A549 (cell line): ENCODE data around the gene RBM34. TPM values are rescaled to one million over a fixed set of nuclear protein-coding genes. Genes with fewer than 3 reads are reported as not detected.

Source experiments
- ATAC-seq, 2 experiments: fragments of 200-7000 bp in 1 of 2; fragments of >200 bp in 1 of 2; cut with Nextera tagmentation in 1 of 2; cut with Tn5 transposase in 1 of 2; 3 replicates each; pipeline versions ENCODE4 v1.8.0 to v1.9.1; 2018 to 2020; ENCODE audit warnings: mild to moderate bottlenecking in 1 of 2, moderate library complexity in 1 of 2
- CTCF ChIA-PET: fragments of 300-600 bp; sonication (Branson Sonifier 250); formaldehyde crosslinking; extraction: SDS; loops from one replicate; lab custom pipeline; 2021; ENCODE audit warnings: antibody characterized with exemption, inconsistent platforms; lab: Yijun Ruan, JAX
- POLR2A ChIA-PET: fragments of 350-600 bp; formaldehyde crosslinking; extraction: SDS; loops from one replicate; lab custom pipeline; 2021; ENCODE audit warnings: antibody characterized with exemption, inconsistent platforms; lab: Yijun Ruan, JAX
- DNase-seq, 2 experiments: peaks; one replicate each; pipeline versions ENCODE4 v3.0.0 to v3.0.0-alpha.2; 2011 to 2016; ENCODE audit warnings: low read depth in 1 of 2, low spot score in 1 of 2
- FAIRE-seq: peaks from 2 replicates; lab custom pipeline; 2011; peaks lifted over from hg19 to GRCh38; lab: Jason Lieb, UNC
- H3K27ac ChIP-seq, 2 experiments: fragments of >200 bp; sonication (Bioruptor Twin); formaldehyde crosslinking; 3 replicates each; pipeline ENCODE4 v1.5.1; 2016 to 2017
- H3K4me1 ChIP-seq: fragments of >200 bp; sonication (Bioruptor Twin); formaldehyde crosslinking; 3 replicates; pipeline ENCODE4 v1.6.1; 2016
- H3K4me2 ChIP-seq: fragments of >200 bp; sonication (Bioruptor Twin); formaldehyde crosslinking; 3 replicates; pipeline ENCODE4 v1.6.1; 2016
- H3K4me3 ChIP-seq: fragments of >200 bp; sonication (Bioruptor Twin); formaldehyde crosslinking; 3 replicates; pipeline ENCODE4 v1.5.1; 2016
- H3K9me3 ChIP-seq: fragments of >200 bp; sonication (Bioruptor Twin); formaldehyde crosslinking; 3 replicates; pipeline ENCODE4 v1.6.1; 2016
- CBX2 ChIP-seq: fragments of 200-600 bp; sonication (generic); IDR thresholded peaks from 2 replicates; pipeline ENCODE4 v1.6.1; 2016; ENCODE audit warnings: low read depth, mild to moderate bottlenecking, borderline replicate concordance
- CBX8 ChIP-seq: fragments of 200-600 bp; sonication (generic); IDR thresholded peaks from 2 replicates; pipeline ENCODE4 v1.6.1; 2016
- CHD2 ChIP-seq: fragments of 150-350 bp; IDR thresholded peaks from 2 replicates; pipeline ENCODE4 v1.6.1; 2014; ENCODE audit warnings: low read length; ENCODE audit not compliant: partially characterized antibody
- EHF ChIP-seq: fragments of 250-450 bp; sonication (Bioruptor Pico); IDR thresholded peaks from 2 replicates; pipeline ENCODE4 v1.5.0; 2020; ENCODE audit warnings: mild to moderate bottlenecking
- EHMT2 ChIP-seq: fragments of 200-600 bp; sonication (generic); IDR thresholded peaks from 2 replicates; pipeline ENCODE4 v1.6.1; 2016; ENCODE audit warnings: antibody characterized with exemption, low read depth, mild to moderate bottlenecking, moderate library complexity
- EP300 ChIP-seq, 2 experiments: fragments of >200 bp; sonication (Bioruptor Twin); formaldehyde crosslinking; IDR thresholded peaks; 2 replicates in 1 of 2; 3 replicates in 1 of 2; pipeline ENCODE4 v1.6.1; 2016 to 2017
- FOSB ChIP-seq: fragments of 250-450 bp; sonication (Bioruptor Pico); IDR thresholded peaks from 2 replicates; pipeline ENCODE4 v1.5.0; 2020; ENCODE audit warnings: mild to moderate bottlenecking, moderate library complexity
- FOSL2 ChIP-seq, 2 experiments: fragments of 450-650 bp in 1 of 2; fragments of >200 bp in 1 of 2; sonication (Bioruptor Twin) in 1 of 2; formaldehyde crosslinking; IDR thresholded peaks; 2 replicates each; pipeline versions ENCODE4 v1.5.0 to v1.6.1; 2016 to 2020; ENCODE audit warnings: mild to moderate bottlenecking in 1 of 2, moderate library complexity in 1 of 2
- HEYL ChIP-seq: fragments of 250-450 bp; sonication (Bioruptor Pico); IDR thresholded peaks from 2 replicates; pipeline ENCODE4 v1.8.0; 2021; ENCODE audit warnings: mild to moderate bottlenecking, moderate library complexity
- HOXB5 ChIP-seq: fragments of 250-450 bp; sonication (Bioruptor Pico); IDR thresholded peaks from 2 replicates; pipeline ENCODE4 v1.5.0; 2020; ENCODE audit warnings: mild to moderate bottlenecking, moderate library complexity
- KDM1A ChIP-seq: fragments of 200-600 bp; sonication (generic); IDR thresholded peaks from 2 replicates; pipeline ENCODE4 v1.6.1; 2016; ENCODE audit warnings: low read depth, mild to moderate bottlenecking
- KDM5A ChIP-seq: fragments of 200-600 bp; sonication (generic); IDR thresholded peaks from 2 replicates; pipeline ENCODE4 v1.6.1; 2016; ENCODE audit warnings: antibody characterized with exemption, mild to moderate bottlenecking
- MAFK ChIP-seq: fragments of 450-650 bp; IDR thresholded peaks from 2 replicates; pipeline ENCODE4 v1.6.1; 2014; ENCODE audit not compliant: partially characterized antibody
- NFE2L2 ChIP-seq: fragments of 150-350 bp; conservative IDR thresholded peaks from 2 replicates; pipeline ENCODE4 v1.6.1; 2014; ENCODE audit warnings: low read length
- NPAS2 ChIP-seq: fragments of 250-450 bp; sonication (Bioruptor Pico); IDR thresholded peaks from 2 replicates; pipeline ENCODE4 v1.8.0; 2022; ENCODE audit warnings: mild to moderate bottlenecking, moderate library complexity, borderline replicate concordance
- POLR2AphosphoS2 ChIP-seq: conservative IDR thresholded peaks from 2 replicates; pipeline ENCODE4 v1.6.1; 2012; ENCODE audit warnings: low read length, improper control_type of control experiment, inconsistent platforms
- RFX5 ChIP-seq: fragments of 450-650 bp; IDR thresholded peaks from 2 replicates; pipeline ENCODE4 v1.7.1; 2014; ENCODE audit warnings: antibody characterized with exemption, mild to moderate bottlenecking, moderate library complexity
- RNF2 ChIP-seq: fragments of 200-600 bp; sonication (generic); IDR thresholded peaks from 2 replicates; pipeline ENCODE4 v1.6.1; 2016; ENCODE audit warnings: low read depth, mild to moderate bottlenecking, antibody characterized with exemption, moderate library complexity, borderline replicate concordance
- ZNF302 ChIP-seq: fragments of 250-450 bp; sonication (Bioruptor Pico); IDR thresholded peaks from 2 replicates; pipeline ENCODE4 v1.9.0; 2021; ENCODE audit warnings: inconsistent platforms, mild to moderate bottlenecking, moderate library complexity
- ZSCAN20 ChIP-seq: fragments of 250-450 bp; sonication (Bioruptor Pico); IDR thresholded peaks from 2 replicates; pipeline ENCODE4 v1.8.0; 2022; ENCODE audit warnings: mild to moderate bottlenecking, moderate library complexity
- WGBS: methylation state at CpG from one replicate; pipeline ENCODE4 v1.1.6; 2017; ENCODE audit errors: missing lambda C conversion rate; 5-methylcytosine and 5-hydroxymethylcytosine counted together
- polyA plus RNA-seq, 4 experiments: library from polyadenylated mRNA; depleted of rRNA in 3 of 4; stranded (reverse); fragments of >200 nt; fragmentation: RNase III in 1 of 4; extraction: RNeasy Plus Mini Kit Qiagen cat#74134 plus additional on column Dnase treatment in 1 of 4; gene quantifications; 2 replicates in 3 of 4; 3 replicates in 1 of 4; pipeline ENCODE4 v1.2.3, GENCODE V29; 2011 to 2017
- TF ChIP-seq, protein P1 (sequence below): IDR thresholded peaks from 2 replicates; pipeline ENCODE4 v1.6.1; 2012
- TF ChIP-seq, protein P2 (sequence below): fragments of 150-350 bp; IDR thresholded peaks from 2 replicates; pipeline ENCODE4 v1.6.1; 2014; ENCODE audit warnings: low read depth, mild to moderate bottlenecking, low read length
- TF ChIP-seq, protein P3 (sequence below): fragments of 450-650 bp; IDR thresholded peaks from 2 replicates; pipeline ENCODE4 v1.6.1; 2014; ENCODE audit warnings: antibody characterized with exemption

Gene RBM34
- polyA plus RNA-seq, 2 of the 4 experiments (the other 2 are of a cell fraction): 67.8 to 81.8 TPM

DNA sequence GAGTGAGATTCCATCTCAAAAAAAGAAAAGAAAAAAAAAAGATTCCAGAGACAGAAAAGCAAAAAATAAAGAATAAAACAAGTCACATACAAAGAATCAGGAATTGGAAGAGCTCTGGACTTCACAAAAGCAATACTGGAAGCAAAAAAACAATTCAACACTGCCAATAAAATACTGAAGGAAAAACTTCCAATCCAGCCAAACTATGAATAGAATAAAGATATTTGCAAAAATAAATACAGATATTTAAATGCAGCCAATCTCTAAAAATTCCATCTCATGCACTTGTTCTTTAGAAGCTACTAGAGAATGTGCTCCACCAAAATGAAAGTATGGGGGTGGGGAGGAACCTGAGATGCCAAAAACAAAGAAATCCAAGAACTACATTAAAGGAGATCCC lies 29.4 kb upstream of the RBM34 start:
- Histone ChIP-seq H3K4me3 (no peak overlapping the region), H3K4me2 (no peak overlapping the region), H3K4me1 (no peaks in the 10 kb centered on the region), H3K27ac (no peak overlapping the region), H3K9me3 (no peaks in the 10 kb centered on the region)
- FAIRE-seq (no peak), DNase-seq (no peak), ATAC-seq (no peak)
- ChIA-PET CTCF (interaction anchor here (0.6 to 2.3 kb wide), 2 partner anchors 9 to 46 kb away, joined by 3 to 6 read pairs; no protein-coding TSS in a partner anchor), POLR2A (interaction anchor here (0.6 kb wide), 1 partner anchor 56 kb away, joined by 5 read pairs; no protein-coding TSS in a partner anchor)
- TF ChIP-seq CBX2: no peak
- TF ChIP-seq FOSL2 (IDR thresholded peaks at IDR 0.05): no peak
- no peak for TF ChIP-seq FOSL2 (CRISPR knock-in tag; IDR thresholded peaks at IDR 0.05)
- no peak for TF ChIP-seq EHF
- TF ChIP-seq EP300 (IDR thresholded peaks at IDR 0.05): no peak
- TF ChIP-seq, protein P1, sequence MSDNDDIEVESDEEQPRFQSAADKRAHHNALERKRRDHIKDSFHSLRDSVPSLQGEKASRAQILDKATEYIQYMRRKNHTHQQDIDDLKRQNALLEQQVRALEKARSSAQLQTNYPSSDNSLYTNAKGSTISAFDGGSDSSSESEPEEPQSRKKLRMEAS: no peak
- TF ChIP-seq HOXB5 (CRISPR knock-in tag): no peak
- no peak for TF ChIP-seq FOSB (CRISPR knock-in tag)
- TF ChIP-seq ZSCAN20 (CRISPR knock-in tag): no peak
- no peak for TF ChIP-seq MAFK
- TF ChIP-seq, protein P2, sequence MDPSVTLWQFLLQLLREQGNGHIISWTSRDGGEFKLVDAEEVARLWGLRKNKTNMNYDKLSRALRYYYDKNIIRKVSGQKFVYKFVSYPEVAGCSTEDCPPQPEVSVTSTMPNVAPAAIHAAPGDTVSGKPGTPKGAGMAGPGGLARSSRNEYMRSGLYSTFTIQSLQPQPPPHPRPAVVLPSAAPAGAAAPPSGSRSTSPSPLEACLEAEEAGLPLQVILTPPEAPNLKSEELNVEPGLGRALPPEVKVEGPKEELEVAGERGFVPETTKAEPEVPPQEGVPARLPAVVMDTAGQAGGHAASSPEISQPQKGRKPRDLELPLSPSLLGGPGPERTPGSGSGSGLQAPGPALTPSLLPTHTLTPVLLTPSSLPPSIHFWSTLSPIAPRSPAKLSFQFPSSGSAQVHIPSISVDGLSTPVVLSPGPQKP: no peak
- TF ChIP-seq ZNF302 (CRISPR knock-in tag): no peak
- TF ChIP-seq KDM5A: no peak
- no peak for TF ChIP-seq NFE2L2
- TF ChIP-seq, protein P3, sequence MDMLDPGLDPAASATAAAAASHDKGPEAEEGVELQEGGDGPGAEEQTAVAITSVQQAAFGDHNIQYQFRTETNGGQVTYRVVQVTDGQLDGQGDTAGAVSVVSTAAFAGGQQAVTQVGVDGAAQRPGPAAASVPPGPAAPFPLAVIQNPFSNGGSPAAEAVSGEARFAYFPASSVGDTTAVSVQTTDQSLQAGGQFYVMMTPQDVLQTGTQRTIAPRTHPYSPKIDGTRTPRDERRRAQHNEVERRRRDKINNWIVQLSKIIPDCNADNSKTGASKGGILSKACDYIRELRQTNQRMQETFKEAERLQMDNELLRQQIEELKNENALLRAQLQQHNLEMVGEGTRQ: no peak
- no peak for TF ChIP-seq RNF2
- TF ChIP-seq HEYL (CRISPR knock-in tag): no peak

DNA sequence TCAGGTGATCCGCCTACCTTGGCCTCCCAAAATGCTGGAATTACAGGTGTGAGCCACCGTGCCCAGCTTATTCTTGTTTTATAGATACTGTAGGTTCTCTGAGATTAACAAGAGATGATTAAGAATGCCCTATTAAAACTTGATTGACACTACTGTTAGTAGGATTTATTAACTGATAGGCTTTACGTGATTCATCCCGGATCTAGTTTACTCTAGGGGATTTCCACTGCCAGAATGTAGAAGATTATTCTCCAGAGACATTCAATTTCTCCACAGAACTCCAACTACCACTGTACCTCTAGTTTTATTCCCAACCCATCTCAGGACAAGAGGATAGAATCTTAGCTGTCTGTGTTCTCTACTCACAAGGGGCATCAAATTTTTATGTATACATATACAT lies 26.3 kb upstream of the RBM34 start:
- FAIRE-seq: no peak
- Histone ChIP-seq H3K27ac (no peak overlapping the region), H3K4me1 (no peaks in the 10 kb centered on the region), H3K4me3 (no peak overlapping the region), H3K4me2 (no peak overlapping the region), H3K9me3 (no peaks in the 10 kb centered on the region)
- no peak for ATAC-seq
- WGBS: 92% methylated on average over 4 of the region's 4 CpGs
- DNase-seq: no peak
- POLR2A ChIA-PET: no interaction called here
- CTCF ChIA-PET: no interaction called here
- TF ChIP-seq CBX8: no peak
- no peak for TF ChIP-seq HEYL (CRISPR knock-in tag)
- no peak for TF ChIP-seq POLR2AphosphoS2
- TF ChIP-seq NPAS2 (CRISPR knock-in tag): no peak
- TF ChIP-seq, protein P1: no peak
- TF ChIP-seq, protein P3: no peak
- TF ChIP-seq MAFK: no peak
- no peak for TF ChIP-seq RFX5
- no peak for TF ChIP-seq EHMT2
- no peak for TF ChIP-seq CHD2
- TF ChIP-seq KDM1A: no peak
- TF ChIP-seq FOSL2 (IDR thresholded peaks at IDR 0.05): no peak
- no peak for TF ChIP-seq FOSL2 (CRISPR knock-in tag; IDR thresholded peaks at IDR 0.05)
